T-helper 1 cell (primary cell): ENCODE results near the gene RIN3.
"Not testable (repeated sequence)": the region's sequence is repeated elsewhere in the genome, so short reads cannot be mapped to it uniquely, and the experiment has no call there.

ENCODE experiments used
- DNase-seq, 5 donors: peaks; one replicate each; pipeline ENCODE4 v3.0.0-alpha.2; 2012 to 2020

The RIN3 gene

DNA sequence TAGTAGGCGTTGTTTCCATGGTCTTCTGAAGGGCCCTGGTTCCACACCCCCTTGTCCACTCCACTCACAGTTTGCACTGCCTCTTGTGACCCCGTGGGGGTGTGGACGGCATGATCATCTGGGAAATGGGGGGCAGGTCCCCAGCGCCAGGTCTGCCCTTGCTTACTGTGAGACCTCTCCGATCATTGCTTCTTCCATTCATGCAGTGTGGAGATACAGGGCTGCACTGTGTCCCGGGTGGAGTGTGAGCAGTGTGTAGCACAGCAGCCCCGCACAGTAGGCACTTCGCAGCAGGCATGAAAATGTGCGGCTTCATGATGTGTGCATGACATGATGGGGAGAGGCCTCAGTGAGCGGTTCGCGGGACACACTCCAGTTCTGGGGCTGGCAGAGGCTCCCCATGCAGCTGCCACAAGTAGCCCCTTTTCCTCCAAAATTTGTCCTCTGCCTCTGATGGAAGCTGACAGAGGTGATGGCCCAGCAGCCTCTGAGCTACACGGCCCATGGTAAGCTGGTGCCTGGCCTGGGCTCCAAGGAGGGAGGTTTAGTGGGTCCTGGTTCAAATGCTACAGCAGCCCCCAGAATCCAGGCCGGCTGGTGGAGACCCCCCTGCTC, 15.0 kb downstream of the RIN3 start:
- no peak for DNase-seq

GRCh38 chr14:92529903-92530302, 16.3 kb downstream of the RIN3 start:
- no peak for DNase-seq

DNA sequence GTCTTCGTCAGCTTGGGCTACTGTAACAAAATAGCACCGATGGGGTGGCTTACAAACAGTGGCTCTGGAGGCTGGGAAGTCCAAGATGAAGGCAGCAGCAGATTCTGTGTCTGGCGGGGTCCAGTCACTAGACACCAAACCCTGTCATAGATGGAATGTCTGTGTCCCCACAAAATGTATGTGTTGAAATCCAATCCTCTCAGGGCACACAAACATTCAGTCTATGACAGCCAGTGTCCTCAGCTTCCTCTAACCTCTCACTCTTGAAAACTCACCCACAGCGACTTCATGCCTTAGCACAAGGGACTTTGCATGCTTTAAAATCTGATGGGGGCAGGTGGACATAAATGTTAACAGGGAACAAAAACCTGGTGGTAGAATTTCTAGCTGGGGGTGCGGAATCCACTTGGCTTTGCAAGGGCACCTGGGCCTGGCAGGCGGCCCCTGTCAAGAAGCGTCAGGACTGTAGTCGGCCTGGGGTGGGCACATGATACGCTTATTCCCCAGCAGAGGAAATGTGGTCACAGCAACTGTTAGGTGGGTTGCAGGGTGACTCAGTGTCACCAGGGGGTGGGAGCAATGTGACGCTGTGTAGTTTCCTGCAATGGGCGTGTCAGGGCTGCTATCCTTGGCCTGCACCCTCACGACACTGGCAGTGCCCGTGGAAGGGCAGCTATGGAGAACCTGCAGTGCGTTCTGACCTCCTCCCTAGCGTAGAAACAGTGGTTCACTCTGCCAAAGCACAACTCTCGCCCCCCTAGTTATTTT, 17.7 kb downstream of the RIN3 start:
- DNase-seq, result peak in 1 of 5 donors; percentile 47

DNA sequence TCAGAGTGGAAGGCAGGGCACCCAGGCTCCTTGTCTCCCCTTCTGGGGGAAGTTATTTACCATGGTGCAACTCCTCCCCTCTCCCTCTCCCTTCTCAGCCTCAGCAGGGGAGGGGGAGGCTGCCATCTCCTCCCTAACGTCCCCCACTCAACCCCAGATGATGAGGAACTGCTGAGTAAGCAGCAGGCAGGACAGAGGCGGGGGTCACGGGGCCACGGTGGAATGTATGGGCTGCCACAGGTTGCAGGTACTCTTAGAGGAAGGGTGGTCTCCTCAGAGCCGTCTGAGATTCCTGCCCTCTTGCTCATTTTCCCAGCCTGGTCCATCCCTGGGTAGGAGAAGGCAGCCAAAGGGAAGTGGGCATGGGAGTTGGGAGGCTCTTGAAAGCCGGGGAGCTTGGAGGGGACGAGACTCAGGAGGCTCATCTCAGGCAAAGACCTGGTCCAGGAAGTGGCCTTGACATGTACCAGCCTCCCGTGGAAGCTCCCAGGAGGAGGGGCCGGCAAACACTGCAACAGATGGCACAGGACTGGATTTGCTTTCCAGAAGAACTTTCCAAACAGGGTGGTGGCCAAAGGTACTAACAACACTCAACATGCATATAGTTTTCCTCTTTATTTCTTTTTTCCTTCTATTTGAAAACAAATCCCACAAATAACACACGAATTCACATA, 19.0 kb downstream of the RIN3 start:
- no peak for DNase-seq

GRCh38 chr14:92534932-92535643, 21.5 kb downstream of the RIN3 start:
- no peak for DNase-seq

DNA sequence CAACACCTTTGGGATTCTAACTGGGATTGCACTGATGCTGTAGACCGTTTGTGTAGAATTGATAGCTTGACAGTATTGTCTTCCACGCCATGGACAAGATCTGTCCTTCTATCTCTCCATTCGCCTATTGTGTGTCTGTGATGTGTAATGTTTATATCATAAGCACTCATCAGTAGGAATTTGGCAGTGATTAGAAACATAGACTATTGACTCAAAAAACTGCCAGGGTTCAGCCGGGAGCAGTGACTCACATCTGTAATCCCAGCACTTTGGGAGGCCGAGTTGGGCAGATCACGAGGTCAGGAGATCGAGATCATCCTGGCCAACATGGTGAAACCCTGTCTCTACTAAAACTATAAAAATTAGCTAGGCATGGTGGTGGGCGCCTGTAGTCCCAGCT, 22.6 kb downstream of the RIN3 start:
- DNase-seq, result not testable (repeated sequence)

- no peak for DNase-seq
These were observed 24.9 kb downstream of the RIN3 start for GRCh38 chr14:92538412-92538985.

GRCh38 chr14:92539419-92539818, 25.8 kb downstream of the RIN3 start:
- DNase-seq, result no peak

- DNase-seq, result no peak
These were observed 26.3 kb downstream of the RIN3 start for GRCh38 chr14:92539875-92540274.

DNA sequence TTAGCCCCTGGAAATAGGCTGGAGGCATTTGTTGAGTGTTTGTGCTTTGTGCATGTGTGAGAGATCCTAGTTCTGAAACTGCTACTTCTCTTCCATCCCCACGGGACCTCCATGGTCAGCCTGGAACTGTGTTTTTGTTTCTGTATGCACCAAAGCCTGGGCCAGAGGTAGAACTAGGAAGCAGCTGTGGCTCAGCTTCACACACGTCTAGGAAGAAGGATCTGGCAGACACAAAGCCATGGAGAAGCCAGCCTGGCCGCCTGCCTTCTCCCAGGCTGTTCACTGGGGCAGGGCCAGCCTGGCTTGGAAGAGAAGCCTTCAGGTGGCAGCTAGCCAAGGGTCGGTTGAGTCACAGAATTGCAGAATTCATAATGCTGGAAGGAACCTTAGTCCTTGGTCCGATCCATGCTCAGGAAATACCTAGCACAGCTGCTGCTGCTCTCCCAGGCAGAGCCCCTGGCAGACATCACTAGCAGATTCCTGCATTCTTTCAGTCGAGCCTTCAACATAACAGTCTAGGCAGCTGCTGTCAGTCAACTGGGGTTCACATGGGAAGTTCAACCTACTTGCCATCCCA, 27.0 kb downstream of the RIN3 start:
- DNase-seq, result no peak

DNA sequence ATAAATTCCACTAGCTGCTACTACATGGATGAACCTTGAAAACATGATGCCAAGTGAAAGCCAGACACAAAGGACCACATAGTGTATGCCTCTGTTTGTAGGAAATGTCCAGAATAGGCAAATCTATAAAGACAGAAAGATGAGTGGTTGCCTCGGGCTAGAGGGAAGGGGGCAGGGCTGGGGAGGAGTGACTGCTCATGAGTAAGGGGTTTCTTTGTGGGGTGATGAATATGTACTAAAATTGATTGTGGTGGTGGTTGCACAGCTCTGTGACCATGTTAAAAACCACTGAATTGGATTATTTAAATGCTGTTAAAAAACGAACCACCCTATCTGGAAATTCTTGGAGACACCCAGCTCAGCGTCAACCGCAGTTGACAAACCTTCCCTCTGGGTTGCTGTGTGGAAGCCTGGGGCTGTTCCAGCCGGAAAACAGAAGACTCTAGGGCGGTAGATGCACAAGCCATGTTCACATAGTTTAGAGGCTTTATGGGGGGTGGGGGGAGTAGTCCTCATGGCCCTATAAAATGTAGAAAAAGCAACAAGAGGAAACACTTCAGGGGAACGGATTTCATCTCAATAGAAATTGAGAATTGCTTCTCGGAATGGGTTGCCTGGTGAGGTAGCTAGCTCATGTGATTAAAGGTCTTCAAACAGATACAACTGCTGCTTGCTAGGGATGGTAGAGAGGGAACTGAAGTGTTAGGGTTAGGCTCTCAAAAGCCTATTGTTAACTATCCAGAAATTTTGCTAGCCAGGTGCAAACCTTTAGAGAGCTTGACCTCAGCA, 29.4 kb downstream of the RIN3 start:
- DNase-seq, result no peak

- DNase-seq, result no peak
These were observed 30.6 kb downstream of the RIN3 start for GRCh38 chr14:92544051-92544720.

GRCh38 chr14:92546347-92547053, 32.9 kb downstream of the RIN3 start:
- DNase-seq, result no peak

GRCh38 chr14:92549105-92549858, 35.7 kb downstream of the RIN3 start:
- no peak for DNase-seq

DNA sequence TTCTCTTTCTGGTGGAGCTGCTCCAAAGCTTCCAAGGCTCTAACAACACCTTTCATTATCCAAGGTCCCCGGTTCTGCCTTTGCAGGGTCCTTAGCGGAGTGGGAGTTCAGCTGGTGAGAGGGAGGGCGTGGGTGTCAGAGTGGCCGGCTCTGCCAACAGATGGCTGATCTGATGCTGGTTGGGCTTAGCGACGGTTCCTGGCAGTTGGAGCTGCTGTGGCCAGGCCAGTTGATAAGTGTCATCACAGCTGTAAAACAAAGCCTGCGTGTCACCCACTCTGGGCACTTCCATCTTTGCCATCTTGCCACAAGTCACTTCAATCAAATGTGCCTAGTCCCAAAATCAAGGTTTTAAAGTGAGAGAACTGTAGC, 36.3 kb downstream of the RIN3 start:
- DNase-seq, result no peak

- DNase-seq, result no peak
These were observed 37.7 kb downstream of the RIN3 start for GRCh38 chr14:92551044-92551841.

- DNase-seq, result no peak
These were observed 38.5 kb downstream of the RIN3 start for GRCh38 chr14:92552066-92552465.

- DNase-seq, result no peak
These were observed 39.9 kb downstream of the RIN3 start for GRCh38 chr14:92553438-92553837.
